Esophagus muscularis mucosa (tissue), 4 donors: Measurements from ENCODE around the gene C11orf71.

Experiments
- CTCF ChIP-seq, 3 experiments: fragments of 200-600 bp in 2 of 3; fragments of 450-650 bp in 1 of 3; sonication (generic) in 2 of 3; IDR thresholded peaks; one replicate each; pipeline ENCODE4 v1.5.1; 2017 to 2019; ENCODE audit warnings: antibody characterized with exemption in 3 of 3, mild to moderate bottlenecking in 2 of 3, moderate library complexity in 1 of 3
- EP300 ChIP-seq: sonication (generic); formaldehyde crosslinking; IDR thresholded peaks from one replicate; pipeline ENCODE4 v1.6.1; 2017; ENCODE audit warnings: antibody characterized with exemption
- POLR2AphosphoS5 ChIP-seq, 2 donors: sonication (generic); formaldehyde crosslinking; IDR thresholded peaks; one replicate each; pipeline ENCODE4 v1.6.1; 2017; ENCODE audit warnings: antibody characterized with exemption in 2 of 2

- TF ChIP-seq CTCF (IDR thresholded peaks at IDR 0.05) (no peak), POLR2AphosphoS5 (IDR thresholded peaks at IDR 0.05) (no peak), EP300 (no peak)
Observed at GRCh38 chr11:114368918-114369680, 31.2 kb downstream of the C11orf71 start.
